HL-60/S4 treated with phorbol 12-myristate 13-acetate at 8.2 ng/mL for 4 days and 3 days (cell line): ENCODE measurements around the gene ZNF133.
"Not testable (repeated sequence)": the region's sequence is repeated elsewhere in the genome, so short reads cannot be mapped to it uniquely, and the experiment has no call there.

ENCODE experiments used
- in situ Hi-C: fragments of 300-500 bp; cut with MboI; formaldehyde crosslinking; loops from 2 replicates; pipeline ENCODE4 v1.15.0; 2022; ENCODE audit warnings: low sequenced_read_pairs

The ZNF133 gene

DNA sequence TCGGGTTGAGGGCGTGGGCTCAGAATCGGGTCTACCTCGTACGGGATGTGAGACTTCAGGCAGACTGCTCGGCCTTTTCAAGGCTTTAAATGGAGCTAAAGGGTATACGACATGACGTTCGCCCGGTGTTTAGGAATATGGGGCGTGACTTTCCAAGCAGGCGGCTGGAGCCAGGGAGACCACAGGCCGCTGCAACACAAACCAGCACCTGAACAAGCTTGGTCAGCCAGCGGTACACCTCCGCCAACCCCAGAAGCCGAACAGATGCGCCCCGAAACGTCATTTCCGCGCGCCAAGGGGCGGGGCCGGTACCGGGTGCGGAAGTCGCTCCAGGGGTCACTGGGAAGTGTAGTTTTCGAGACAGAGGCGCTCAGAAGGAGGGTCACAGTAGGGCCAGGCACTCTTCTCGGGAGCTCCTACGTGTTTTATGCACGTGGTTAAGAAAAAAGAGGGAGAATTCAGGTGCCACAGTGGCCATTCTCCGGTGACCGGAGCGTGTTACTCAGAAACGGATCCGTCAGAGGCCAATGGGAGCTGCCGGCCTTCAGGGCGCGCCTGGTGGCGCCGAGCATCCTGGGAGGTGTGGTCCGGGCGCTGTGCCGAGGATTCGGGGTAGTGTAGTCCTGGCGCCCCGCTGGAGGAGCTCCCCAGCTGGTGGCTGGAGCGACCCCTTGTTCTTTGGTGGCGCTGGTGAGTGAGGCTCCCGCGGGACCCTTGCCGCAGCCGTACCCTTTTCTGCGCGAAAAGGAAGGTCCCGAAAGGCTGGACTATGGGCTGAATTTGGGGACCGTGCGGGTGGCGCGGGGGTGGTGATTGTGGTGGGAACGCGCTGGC lies at the start of gene ZNF133:
Gene ZNF133 (plus strand): TSS at position 613 of the 834 bp plus-strand sequence. CDS start 17,160 bp downstream, outside the sequence.
- in situ Hi-C loops = no loop called here

DNA sequence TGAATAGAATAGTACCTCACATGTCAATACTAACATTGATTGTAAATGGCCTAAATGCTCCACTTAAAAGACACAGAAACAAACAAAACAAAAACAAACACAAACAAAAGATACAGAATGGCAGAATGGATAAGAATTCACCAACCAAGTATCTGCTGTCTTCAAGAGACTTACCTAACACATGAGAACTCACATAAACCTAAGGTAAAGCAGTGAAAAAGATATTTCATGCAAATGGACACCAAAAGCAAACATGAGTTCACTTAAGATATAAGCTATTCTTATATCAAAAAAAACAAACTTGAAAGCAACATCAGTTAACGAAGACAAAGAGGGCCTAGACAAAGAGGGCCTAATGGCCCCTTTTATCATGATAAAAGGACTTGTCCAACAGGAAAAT lies 47.3 kb upstream of the ZNF133 start:
- in situ Hi-C loops = no loop called here

DNA sequence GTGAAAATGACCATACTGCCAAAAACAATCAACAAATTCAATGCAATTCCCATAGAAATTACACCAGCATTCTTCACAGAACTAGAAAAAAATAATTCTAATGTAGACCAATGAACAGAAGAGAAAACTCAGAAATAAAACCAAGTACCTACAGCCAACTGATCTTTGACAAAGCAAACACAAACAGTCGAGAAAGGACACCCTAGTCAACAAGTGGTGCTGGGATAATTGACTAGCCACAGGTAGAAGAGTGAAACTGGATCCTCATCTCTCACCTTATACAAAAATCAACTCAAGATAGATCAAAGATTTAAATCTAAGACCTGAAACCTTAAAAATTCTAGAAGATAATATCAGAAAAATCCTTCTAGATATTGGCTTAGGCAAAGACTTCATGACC lies 44.5 kb upstream of the ZNF133 start:
- in situ Hi-C loops = no loop called here

DNA sequence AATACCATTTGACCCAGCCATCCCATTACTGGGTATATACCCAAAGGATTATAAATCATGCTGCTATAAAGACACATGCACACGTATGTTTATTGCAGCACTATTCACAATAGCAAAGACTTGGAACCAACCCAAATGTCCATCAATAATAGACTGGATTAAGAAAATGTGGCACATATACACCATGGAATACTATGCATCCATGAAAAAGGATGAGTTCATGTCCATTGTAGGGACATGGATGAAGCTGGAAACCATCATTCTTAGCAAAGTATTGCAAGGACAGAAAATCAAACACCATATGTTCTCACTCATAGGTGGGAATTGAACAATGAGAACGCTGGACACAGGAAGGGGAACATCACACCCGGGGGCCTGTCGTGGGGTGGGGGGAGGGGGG lies 39.8 kb upstream of the ZNF133 start:
- in situ Hi-C loops = not testable (repeated sequence)

DNA sequence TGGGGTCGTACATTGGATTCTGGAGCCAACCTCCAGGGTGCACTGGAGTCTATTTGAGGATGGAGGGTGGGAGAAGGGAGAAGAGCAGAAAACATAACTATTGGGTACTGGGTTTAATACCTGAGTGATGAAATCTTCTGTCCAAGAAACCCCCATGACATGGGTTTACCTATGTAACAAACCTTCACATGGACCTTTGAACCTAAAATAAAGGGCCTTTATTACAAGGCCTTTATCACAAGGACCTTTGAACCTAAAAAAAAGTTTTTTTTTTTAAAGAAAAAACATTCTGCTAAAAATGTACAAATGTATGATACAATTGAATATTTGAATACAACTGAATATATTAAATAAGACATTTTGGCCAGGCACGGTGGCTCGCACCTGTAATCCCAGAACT lies 38.1 kb upstream of the ZNF133 start:
- in situ Hi-C loops = no loop called here

DNA sequence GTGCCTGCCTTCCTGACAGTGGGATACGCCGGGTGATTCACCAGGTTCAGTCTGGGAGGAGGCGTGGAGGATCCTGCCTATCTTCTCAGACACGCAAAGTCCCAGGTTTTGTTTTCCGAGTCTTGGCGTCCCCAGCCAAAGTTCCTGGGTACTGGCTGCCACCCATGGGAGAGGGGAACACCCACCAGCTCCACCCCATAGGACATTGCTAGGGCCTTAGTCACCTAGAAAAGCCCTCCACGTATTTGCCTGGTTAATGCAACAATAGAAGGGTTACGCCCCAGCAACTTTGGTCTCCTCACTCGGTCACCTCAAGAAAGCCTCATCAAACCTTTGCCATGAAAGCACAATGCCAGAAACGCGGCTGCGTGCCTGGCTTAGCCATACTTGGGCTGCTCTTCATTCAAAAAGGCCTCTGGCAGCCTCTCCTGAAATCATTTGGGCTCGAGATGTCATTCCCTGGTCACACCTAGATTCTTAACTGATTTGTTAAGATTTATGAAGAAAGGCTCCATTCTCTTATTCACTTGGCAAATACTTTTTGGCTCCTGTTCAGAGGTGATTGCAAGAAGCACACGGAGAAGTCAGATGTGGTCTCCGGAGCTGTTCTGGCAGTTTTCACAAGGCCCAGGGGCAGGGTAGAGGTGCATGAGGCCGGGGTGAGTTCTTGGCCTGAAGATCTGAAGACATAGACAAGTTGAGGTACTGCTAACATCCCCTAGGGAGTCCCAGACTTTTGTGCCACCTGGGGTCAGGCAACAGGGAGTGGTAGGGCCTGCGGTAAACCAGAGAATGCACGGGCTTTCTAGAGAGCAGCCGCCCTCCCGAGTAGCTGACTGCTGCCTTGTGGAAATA lies 35.5 kb upstream of the ZNF133 start:
- in situ Hi-C loops = no loop called here

DNA sequence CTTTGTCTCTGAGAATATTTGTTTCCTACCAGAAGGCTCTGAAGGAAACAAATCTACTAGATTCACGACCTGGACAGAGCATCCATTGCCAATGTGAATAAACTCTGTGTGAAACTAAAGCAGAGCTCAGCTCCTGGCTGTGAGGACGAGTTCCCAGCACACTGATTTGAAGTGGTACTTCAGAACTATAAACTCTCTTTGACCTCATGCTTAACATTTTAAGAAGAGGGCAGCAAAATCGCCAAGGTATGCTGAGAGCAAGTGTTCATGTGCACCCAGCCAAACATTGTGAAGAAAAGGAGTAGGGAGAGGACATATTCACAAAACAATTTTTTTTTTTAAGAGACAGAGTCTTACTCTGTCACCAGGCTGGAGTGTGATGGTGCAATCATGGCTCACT lies 33.7 kb upstream of the ZNF133 start:
- in situ Hi-C loops = no loop called here

DNA sequence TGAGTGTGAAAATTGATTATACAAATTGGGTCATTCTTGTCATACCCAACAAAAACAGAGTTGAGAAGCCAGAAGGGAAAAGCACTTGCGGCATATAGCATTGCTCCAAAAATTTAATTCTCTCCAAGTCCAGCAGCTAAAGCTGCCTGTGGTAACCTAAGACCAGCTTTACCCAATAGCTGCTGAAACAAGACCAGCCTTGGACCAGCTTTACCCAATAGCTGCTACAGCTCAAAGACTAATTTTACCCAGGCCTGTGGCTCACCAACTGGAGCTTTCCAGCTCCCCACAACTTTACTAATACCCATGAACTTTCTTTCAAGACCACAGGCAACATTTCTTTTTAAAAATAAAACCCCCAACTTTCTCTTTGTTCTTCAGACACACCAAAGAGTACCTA lies 32.8 kb upstream of the ZNF133 start:
- in situ Hi-C loops = no loop called here

DNA sequence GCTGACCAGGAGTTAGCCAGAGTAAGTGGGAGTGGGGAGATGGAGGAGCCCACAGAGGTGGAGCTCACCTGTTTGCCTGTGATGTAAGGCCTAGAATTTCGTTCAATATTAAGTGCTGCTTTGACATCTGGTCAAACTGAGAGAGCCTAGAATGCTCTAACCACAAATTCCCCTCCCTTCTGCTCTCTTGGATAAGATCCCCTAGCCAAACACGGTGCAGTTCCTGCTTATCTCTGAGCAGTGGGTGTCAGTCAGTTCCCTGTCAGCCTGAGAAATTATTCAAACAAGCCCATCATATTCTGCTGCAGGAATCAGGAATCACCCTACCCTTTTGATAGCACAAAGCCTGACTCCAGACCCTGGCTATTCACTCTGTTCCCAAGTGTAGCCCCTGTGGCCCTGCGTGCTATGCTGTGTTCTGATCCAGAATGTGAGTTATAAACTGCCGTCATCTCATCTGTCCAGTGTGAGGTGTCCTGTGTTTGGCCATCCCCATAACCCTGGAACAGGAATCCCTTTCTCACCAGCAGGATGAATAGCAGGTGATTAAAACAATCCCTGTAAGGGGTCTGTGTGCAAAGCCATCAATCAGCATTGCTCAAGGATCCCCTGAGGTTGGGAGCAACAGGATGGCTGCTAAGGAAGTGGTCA lies 31.8 kb upstream of the ZNF133 start:
- in situ Hi-C loops = no loop called here

DNA sequence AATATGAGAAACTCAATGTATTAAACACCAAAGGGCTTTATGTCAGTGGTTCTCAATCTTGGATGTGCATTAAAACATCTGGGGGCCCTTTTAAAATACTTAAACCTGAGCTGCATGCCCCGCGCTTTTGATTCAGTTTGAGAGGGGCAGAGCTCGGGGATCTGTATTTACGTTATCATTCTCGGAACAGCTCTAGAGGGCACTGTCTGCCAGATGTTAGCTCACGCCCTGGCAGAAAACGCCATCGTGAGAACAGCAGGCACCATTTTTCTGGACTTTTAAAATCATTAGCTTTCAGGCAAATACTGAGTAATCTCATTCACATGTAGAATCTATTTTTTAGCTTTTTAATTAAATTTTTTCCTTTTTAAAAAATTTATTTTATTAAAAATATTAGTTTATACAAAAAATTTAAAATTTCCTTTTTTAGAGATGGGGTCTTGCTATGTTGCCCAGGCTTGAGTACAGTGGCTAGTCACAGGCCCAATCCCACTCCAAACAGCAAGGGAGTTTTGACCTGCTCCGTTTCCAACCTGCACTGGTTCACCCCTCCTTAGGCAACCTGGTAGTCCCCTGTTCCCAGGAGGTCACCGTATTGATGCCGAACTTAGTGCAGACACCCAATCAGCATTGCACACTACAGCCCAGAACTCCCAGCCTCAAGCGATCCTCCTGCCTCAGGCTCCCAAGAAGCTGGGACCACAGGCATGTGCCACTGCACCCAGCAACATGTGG lies 30.0 kb upstream of the ZNF133 start:
- in situ Hi-C loops = no loop called here

DNA sequence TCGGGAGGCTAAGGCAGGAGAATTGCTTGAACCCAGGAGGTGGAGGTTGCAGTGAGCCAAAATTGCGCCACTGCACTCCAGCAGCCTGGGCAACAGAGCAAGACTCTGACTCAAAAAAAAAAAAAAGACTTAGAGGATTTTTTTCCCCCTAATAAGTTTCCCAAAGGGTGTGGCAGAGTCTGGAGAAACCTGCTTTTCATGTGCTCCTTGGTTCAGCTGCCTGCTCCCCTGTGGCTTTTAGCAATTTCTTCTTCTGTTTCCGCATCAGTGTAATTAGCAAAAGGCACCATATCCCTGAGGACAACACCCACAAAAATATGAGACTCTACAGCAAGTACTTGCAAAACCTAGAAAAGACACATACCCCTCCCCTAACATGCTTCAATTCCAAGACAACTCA lies 28.6 kb upstream of the ZNF133 start:
- in situ Hi-C loops = no loop called here

DNA sequence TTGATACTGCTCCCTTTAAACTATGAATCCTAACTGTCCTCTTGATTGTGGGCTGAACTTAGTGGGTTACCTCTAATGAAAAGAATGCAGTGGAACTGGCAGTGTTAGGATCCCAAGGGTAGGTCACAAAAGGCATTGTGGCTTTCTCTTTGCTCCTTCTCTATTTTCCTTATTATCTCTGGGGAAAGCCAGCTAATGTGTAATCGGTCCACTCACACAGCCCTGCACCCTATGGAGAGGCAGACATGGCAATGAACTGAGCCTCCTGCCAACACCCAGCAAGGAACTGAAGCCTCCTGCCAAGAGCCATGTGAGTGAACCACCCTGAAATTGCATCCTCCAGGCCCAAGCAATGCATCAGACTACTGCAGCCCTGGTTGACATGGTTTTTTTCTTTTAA lies 24.6 kb upstream of the ZNF133 start:
- in situ Hi-C loops = no loop called here

DNA sequence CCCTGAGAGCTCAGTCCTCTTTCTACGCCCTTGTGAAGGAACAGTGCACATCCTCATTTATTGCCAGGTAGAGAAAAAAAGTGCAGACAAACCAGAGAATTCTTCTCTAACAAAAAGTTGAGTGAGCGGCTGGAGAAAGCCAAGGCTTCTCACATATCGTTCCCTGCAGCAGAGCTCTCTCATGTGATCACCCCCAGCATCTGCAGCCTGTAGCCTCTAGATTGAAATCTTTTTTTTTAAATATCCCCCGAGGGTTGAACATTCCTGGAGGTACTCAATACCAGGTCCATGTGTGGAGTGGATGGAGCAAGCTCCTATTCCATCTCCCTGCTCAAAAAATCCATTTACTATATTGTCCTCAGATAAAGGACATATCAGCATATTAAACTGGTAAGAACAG lies 22.9 kb upstream of the ZNF133 start:
- in situ Hi-C loops = no loop called here

DNA sequence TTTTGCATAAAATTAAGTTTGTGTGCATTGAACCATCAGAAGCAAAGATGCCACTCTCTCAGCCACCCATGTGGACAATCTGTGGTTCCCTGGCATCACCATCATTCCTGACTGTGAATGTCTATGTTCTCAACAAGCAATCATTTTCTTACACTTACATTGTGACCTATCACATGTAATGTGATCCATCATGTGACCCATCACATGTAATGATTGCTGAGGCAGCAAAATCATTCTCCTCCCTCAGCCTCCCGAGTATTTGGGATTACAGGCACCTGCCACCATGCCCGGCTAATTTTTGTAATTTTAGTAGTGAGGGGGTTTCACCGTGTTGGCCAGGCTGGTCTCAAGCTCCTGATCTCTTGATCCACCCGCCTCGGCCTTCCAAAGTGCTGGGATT lies 22.0 kb upstream of the ZNF133 start:
- in situ Hi-C loops = no loop called here

DNA sequence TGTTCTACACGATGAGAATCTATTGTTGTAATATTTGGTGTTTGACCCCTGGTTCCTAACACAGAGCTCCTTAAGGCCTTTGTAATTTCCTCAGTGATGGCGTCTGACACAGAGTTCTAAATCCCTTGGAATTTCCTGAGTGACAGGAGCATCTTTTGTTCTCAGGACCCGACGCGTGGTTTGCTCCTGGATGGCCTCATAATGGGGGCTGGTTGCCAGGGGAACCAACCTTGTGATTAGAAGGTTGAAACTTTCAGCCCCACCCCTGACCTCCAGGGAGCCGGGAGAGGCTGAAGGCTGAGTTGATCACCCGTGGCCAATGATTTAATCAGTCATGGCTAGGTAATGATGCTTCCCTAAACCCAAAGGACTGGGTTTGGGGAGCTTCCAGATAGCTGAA lies 20.5 kb upstream of the ZNF133 start:
- in situ Hi-C loops = no loop called here

DNA sequence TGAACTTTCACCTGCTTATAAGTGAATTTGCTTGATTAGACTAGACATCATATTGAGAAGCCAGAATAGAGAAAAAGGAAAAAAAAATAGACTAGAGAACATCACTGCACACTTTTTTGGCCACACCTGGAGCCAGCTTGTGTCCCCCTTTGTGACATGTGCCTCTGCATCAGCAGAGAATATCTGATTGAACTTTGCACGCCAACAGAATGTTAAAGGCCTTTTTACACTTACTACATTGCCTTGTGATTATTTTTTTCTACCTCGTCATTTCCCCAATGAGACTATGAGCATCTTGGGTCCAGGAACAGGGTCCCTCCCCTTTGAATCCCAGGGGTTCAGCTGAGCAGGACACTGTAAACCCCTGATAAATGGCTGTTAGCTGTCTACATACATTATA lies 17.2 kb upstream of the ZNF133 start:
- in situ Hi-C loops = no loop called here

DNA sequence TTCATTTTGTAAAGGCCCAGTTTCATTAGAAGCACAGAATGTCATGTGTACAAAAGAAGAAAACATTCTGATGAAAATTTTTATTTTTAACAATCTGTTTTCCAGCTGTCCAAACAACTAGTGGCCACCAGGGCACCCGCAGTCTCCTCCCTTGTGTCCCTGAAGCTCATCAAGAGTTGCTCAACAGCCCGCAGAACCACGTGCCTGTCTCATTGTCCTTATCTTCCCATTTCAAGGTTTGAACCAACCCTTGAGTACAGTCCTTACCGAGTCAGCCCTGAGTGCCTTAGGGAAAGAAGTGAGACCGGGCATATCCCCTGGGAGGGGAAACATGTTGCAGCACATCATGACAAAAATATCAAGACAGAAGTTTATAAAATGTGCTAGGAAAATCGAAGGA lies 15.9 kb upstream of the ZNF133 start:
- in situ Hi-C loops = no loop called here

DNA sequence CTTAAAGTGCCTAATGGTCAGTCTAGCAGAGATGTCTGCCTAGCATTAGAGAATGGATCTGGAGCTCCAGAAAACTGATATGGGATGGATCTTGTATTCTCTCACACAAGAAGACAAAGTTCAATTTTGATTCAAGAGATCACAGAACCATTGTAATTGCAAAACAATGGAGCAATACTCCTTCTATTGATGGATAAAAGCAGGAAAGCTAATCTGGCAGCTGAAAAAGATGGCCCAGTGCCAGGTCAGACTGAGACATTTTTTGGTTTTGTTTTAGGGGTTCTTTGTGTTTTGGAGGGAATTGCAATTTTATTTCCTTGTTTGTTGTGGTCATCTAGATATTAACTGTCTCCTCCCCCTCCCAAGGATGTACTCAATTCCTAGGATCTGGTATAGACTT lies 14.6 kb upstream of the ZNF133 start:
- in situ Hi-C loops = no loop called here

DNA sequence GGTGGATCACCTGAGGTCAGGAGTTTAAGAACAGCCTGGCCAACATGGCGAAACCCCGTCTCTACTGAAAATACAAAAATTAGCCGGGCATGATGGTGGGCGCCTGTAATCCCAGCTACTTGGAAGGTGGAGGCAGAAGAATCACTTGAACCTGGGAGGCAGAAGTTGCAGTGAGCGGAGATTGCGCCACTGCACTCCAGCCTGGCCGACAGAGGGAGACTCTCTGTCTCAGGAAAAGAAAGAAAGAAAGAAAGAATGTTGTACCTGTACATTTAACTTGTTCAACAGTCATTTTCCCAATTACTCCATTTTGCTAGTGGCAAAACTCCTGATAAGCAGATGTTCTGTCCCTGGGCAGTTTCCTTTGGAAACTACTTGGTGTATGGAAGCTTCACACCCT lies 12.4 kb upstream of the ZNF133 start:
- in situ Hi-C loops = not testable (repeated sequence)

DNA sequence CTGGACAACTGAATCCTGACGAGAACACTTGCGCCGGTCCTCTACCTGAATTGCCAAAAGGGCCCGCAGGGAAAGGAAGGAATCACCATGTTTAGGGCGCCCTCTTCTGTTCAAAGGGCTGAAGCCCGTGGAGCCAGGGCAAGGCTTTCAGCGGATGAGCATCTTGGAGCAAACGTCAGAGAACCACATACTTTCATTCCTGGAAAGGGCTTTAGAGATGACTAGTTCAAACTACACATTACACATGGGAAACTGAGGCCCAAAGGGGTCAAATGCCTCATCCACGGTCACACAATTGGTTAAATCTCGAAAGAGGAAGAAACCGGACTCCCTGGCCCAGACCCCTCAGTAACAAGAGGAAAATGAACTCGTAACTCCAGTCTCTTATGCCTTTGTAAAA lies 11.5 kb upstream of the ZNF133 start:
- in situ Hi-C loops = no loop called here

DNA sequence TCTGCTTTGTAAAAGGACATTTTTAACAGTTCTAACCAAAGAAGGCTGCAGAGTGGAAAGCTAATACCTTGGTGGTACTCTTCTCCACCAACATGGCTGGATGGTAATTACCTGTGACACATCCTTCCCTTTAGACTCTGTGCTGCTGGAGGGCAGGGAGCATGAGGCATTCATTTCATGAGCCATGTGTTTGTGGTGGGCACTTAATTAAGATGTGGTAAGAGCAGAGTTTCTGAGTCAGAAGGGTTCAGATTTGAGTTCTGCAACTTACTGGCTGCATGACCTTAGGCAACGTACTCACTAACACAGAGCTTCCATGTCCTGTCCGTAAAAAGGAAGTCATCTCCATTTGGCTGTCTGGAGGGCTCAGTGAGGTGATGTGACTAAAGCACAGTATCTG lies 9.1 kb upstream of the ZNF133 start:
- in situ Hi-C loops = no loop called here
